CD8-positive, alpha-beta memory T cell (primary cell): Measurements from ENCODE around the gene HIP1R. TPM values are rescaled to one million over a fixed set of nuclear protein-coding genes. Genes with fewer than 3 reads are reported as not detected.
A peak's percentile ranks its signal among the peaks of the same experiment; 100 is the strongest.

Source experiments
- CTCF ChIA-PET: fragments of 350-600 bp; sonication (Branson Sonifier 250); formaldehyde crosslinking; loops from one replicate; lab custom pipeline; 2021; ENCODE audit warnings: antibody characterized with exemption; lab: Charles Lee
- POLR2A ChIA-PET: fragments of 350-600 bp; sonication (Branson Sonifier 250); formaldehyde crosslinking; loops from one replicate; lab custom pipeline; 2021; ENCODE audit warnings: antibody characterized with exemption; lab: Charles Lee
- DNase-seq, 5 donors: peaks; one replicate each; pipeline versions ENCODE4 v3.0.0 to v3.0.0-alpha.2; 2020 to 2022; ENCODE audit warnings: mixed read lengths in 1 of 5
- H3K27ac ChIP-seq: one replicate; pipeline ENCODE4 v1.7.0; 2013; ENCODE audit warnings: low read depth, mild to moderate bottlenecking, low read length, moderate library complexity
- H3K27me3 ChIP-seq: 2 replicates; pipeline ENCODE4 v1.7.0; 2013; ENCODE audit warnings: low read length, mild to moderate bottlenecking; ENCODE audit not compliant: insufficient read depth, poor library complexity, severe bottlenecking
- H3K36me3 ChIP-seq: 2 replicates; pipeline ENCODE4 v1.7.0; 2013; ENCODE audit warnings: mild to moderate bottlenecking, low read length, moderate library complexity; ENCODE audit not compliant: insufficient read depth
- H3K4me1 ChIP-seq: 2 replicates; pipeline ENCODE4 v1.7.0; 2013; ENCODE audit warnings: mild to moderate bottlenecking, low read length, moderate library complexity; ENCODE audit not compliant: insufficient read depth
- H3K4me3 ChIP-seq: 2 replicates; pipeline ENCODE4 v1.7.0; 2013; ENCODE audit warnings: mild to moderate bottlenecking, low read length
- H3K9me3 ChIP-seq: 2 replicates; pipeline ENCODE4 v1.7.0; 2013; ENCODE audit warnings: mild to moderate bottlenecking, low read length
- H3K27ac Mint-ChIP-seq, 8 donors: one replicate each; pipeline ENCODE4 v1.8.0; 2020 to 2021; ENCODE audit warnings: mixed read lengths in 8 of 8, mild to moderate bottlenecking in 6 of 8, inconsistent platforms in 3 of 8, moderate library complexity in 3 of 8
- H3K27me3 Mint-ChIP-seq, 2 donors: one replicate each; pipeline ENCODE4 v1.8.0; 2020 to 2021; ENCODE audit warnings: mixed read lengths in 2 of 2, mild to moderate bottlenecking in 1 of 2, moderate library complexity in 1 of 2
- H3K36me3 Mint-ChIP-seq, 3 donors: one replicate each; pipeline ENCODE4 v1.8.0; 2020 to 2021; ENCODE audit warnings: mixed read lengths in 3 of 3, inconsistent platforms in 1 of 3, mild to moderate bottlenecking in 1 of 3
- H3K4me1 Mint-ChIP-seq, 3 donors: one replicate each; pipeline ENCODE4 v1.8.0; 2020 to 2021; ENCODE audit warnings: mixed read lengths in 3 of 3, inconsistent platforms in 1 of 3, mild to moderate bottlenecking in 1 of 3
- H3K4me3 Mint-ChIP-seq, 7 donors: one replicate each; pipeline ENCODE4 v1.8.0; 2020 to 2021; ENCODE audit warnings: mixed read lengths in 7 of 7, mild to moderate bottlenecking in 6 of 7, moderate library complexity in 4 of 7, inconsistent platforms in 2 of 7
- H3K9me3 Mint-ChIP-seq, 5 donors: one replicate each; pipeline ENCODE4 v1.8.0; 2020 to 2022; ENCODE audit warnings: mixed read lengths in 5 of 5, mild to moderate bottlenecking in 3 of 5, moderate library complexity in 2 of 5, inconsistent platforms in 1 of 5
- polyA plus RNA-seq: library from polyadenylated mRNA; unstranded; fragments of 300-500 nt; fragmentation: Illumina TruSeq; gene quantifications from one replicate; pipeline ENCODE4 v1.2.3, GENCODE V29; 2021
- total RNA-seq, 2 experiments: library from RNA; stranded (reverse); gene quantifications; one replicate each; pipeline ENCODE4 v1.2.3, GENCODE V29; 2021

The HIP1R gene
- total and polyA plus RNA-seq, 3 experiments from 2014 or later, result 12.5 to 27.2 (median 23.8) TPM

DNA sequence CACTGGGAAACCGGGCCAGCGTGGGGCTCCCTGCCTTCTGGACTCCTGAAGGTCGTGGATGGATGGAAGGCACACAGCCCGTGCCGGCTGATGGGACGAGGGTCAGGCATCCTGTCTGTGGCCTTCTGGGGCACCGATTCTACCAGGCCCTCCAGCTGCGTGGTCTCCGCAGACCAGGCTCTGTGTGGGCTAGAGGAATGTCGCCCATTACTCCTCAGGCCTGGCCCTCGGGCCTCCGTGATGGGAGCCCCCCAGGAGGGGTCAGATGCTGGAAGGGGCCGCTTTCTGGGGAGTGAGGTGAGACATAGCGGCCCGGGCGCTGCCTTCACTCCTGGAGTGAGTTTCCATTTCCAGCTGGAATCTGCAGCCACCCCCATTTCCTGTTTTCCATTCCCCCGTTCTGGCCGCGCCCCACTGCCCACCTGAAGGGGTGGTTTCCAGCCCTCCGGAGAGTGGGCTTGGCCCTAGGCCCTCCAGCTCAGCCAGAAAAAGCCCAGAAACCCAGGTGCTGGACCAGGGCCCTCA is 26.9 kb downstream of the HIP1R start:
- peak overlapping the region in 3 of 8 donors; percentile 20 to 79 (median 66) for H3K27ac Mint-ChIP-seq
- Histone ChIP-seq H3K27ac (no peak overlapping the region), H3K4me3 (no peak overlapping the region), H3K9me3 (no peaks in the 10 kb centered on the region), H3K36me3 (no peaks in the 10 kb centered on the region), H3K4me1 (no peaks in the 10 kb centered on the region), H3K27me3 (no peaks in the 10 kb centered on the region)
- no peaks in the 10 kb centered on the region for H3K27me3 Mint-ChIP-seq
- peaks cover 1 to 13% (median 7%) of the 10 kb centered on the region in 3 donors for H3K4me1 Mint-ChIP-seq
- POLR2A ChIA-PET, result interaction anchor here (1.4 to 1.8 kb wide), 2 partner anchors 10 to 104 kb away, joined by 4 read pairs; partner anchors contain the start of gene ABCB9
- no peak for DNase-seq
- peaks cover 0 to 75% (median 1%) of the 10 kb centered on the region in 3 donors for H3K36me3 Mint-ChIP-seq
- no peaks in the 10 kb centered on the region for H3K9me3 Mint-ChIP-seq
- H3K4me3 Mint-ChIP-seq, result no peak overlapping the region
- CTCF ChIA-PET, result interaction anchor here (1.5 to 9.1 kb wide), 7 partner anchors 9 to 89 kb away, joined by 4 to 162 read pairs (median 12); no protein-coding TSS in a partner anchor

DNA sequence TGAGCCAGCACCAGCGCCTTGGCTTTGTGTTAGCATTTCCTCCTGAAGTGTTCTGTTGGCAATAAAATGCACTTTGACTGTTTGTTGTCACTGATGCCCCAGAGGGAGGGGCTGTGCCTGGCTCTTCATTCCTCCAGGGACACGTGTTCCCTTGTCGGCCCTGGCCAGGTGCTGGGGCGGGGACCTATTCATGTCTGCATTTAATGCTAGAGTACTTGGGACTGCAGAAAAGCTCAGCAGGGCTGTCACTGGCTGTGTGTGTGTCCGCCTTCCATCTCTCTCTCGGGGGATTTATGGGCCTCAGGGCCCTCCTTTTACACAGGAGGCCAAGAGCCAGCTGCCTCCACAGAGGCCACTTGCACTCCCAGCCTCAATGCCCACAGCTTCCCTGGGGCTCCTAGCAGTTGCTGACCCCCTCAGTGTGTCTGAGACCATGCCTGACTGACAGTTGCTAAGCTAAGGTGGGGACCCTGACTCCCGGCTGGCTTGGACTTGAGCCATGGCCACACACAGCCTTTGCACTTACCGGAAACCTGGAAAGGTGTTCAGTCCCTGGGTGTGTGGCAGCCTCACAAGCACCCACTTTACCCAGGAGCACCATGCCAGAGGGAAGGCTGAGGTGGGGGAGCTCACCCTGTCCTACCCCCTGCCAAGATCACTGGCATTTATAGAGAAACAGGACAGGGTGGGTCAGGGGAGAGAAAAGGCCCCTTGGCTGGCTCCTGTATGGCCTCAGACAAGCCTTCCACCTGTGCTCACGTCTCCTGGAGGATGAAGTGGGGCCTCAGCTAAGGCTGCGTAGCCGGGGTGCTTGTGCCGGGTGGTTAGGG is 27.8 kb downstream of the HIP1R start:
- Histone ChIP-seq H3K27me3 (no peaks in the 10 kb centered on the region), H3K9me3 (no peaks in the 10 kb centered on the region), H3K27ac (no peak overlapping the region), H3K4me1 (no peaks in the 10 kb centered on the region), H3K4me3 (no peak overlapping the region), H3K36me3 (no peaks in the 10 kb centered on the region)
- peaks cover 0 to 75% (median 0%) of the 10 kb centered on the region in 3 donors for H3K36me3 Mint-ChIP-seq
- no peaks in the 10 kb centered on the region for H3K9me3 Mint-ChIP-seq
- peak in 1 of 5 donors; percentile 11 for DNase-seq
- POLR2A ChIA-PET, result interaction anchor here (0.6 kb wide), 1 partner anchor 34 kb away, joined by 3 read pairs; no protein-coding TSS in a partner anchor
- CTCF ChIA-PET, result interaction anchor here (1.1 to 9.1 kb wide), 3 partner anchors 9 to 88 kb away, joined by 3 to 162 read pairs (median 27); no protein-coding TSS in a partner anchor
- H3K4me1 Mint-ChIP-seq, result peaks cover 1 to 13% (median 7%) of the 10 kb centered on the region in 3 donors
- H3K4me3 Mint-ChIP-seq, result no peak overlapping the region
- peak overlapping the region in 5 of 8 donors; percentile 43 to 86 (median 66) for H3K27ac Mint-ChIP-seq
- H3K27me3 Mint-ChIP-seq, result no peaks in the 10 kb centered on the region

DNA sequence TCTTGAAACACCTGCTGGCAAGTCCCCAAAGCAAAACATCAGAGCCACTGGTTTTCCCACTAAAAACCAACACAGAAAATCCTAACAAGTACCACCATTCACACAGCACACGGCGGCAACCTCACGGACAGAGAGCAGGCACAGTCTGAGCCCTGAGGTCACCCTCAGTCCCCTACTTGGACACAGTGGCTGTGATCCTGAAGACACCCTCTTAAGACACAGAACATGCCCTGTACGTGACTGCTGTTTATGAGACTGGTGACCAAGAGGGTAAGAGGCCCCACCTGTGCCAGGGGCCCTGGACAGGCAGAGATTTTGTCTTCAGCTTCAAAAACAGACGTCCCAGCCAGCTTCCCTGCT is 29.6 kb downstream of the HIP1R start:
- Histone ChIP-seq H3K4me1 (peaks cover 9% of the 10 kb centered on the region), H3K27ac (no peak overlapping the region), H3K36me3 (peaks cover 18% of the 10 kb centered on the region), H3K4me3 (no peak overlapping the region), H3K27me3 (no peaks in the 10 kb centered on the region), H3K9me3 (no peaks in the 10 kb centered on the region)
- H3K27me3 Mint-ChIP-seq, result no peaks in the 10 kb centered on the region
- H3K9me3 Mint-ChIP-seq, result no peaks in the 10 kb centered on the region
- DNase-seq, result peak in 1 of 5 donors; percentile 25
- H3K4me1 Mint-ChIP-seq, result peaks cover 8 to 28% (median 15%) of the 10 kb centered on the region in 3 donors
- H3K27ac Mint-ChIP-seq, result peak overlapping the region in 5 of 8 donors; percentile 10 to 71 (median 68)
- peaks cover 7 to 78% (median 13%) of the 10 kb centered on the region in 3 donors for H3K36me3 Mint-ChIP-seq
- POLR2A ChIA-PET, result no interaction called here
- no peak overlapping the region for H3K4me3 Mint-ChIP-seq
- CTCF ChIA-PET, result interaction anchor here (0.9 to 1.5 kb wide), 6 partner anchors 9 to 500 kb away, joined by 3 to 10 read pairs (median 3); no protein-coding TSS in a partner anchor

DNA sequence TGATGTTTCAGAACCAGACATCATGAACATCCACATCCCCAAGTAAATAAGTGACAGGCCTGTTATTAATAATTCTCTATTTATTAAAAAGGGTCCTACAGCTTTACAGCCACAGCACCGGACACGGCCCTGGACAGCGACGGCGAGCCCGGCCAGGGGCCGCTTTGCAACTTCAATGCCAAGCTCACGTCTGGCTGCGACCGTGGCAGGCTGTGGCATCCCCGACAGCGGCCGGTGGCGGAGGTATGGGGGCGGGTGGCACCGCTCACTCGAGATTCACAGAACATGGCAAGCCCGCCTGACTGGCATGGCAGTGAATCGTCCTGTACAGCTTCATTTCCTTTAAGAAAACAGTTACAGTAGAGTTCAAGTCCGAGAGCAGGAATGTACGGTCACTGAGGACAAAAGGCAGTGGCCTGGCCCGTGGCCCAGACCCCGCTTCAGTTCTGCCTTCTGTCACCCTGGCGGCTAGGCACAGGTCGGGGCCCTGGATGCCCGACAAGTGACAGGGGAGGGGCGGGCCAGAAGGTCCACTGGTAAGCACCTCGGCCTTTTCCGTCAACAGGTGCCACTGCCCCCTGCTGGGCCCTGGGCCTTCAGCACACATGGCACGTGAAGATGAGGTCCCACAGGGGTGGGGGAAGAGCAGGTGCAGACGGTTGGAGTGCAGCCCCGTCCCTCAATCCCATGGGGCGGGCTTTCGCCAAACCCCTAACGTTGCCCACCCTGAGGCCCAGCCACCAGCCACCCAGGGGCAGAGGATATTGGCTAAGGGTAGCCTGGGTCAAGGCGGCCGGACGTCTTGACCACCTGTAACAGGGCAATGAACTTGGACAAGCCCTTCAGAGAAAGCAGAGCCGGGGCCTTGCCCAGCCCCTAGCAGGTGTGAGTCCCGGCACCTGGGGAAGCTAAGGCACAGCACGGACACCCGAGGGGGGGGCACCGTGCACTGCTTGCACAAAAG is 30.3 kb downstream of the HIP1R start:
- Mint-ChIP-seq H3K27me3 (no peaks in the 10 kb centered on the region), H3K9me3 (no peaks in the 10 kb centered on the region), H3K4me1 (peaks cover 11 to 29% (median 20%) of the 10 kb centered on the region in 3 donors), H3K4me3 (no peak overlapping the region), H3K36me3 (peaks cover 7 to 79% (median 13%) of the 10 kb centered on the region in 3 donors), H3K27ac (peak overlapping the region in 4 of 8 donors; percentile 41 to 69 (median 64))
- POLR2A ChIA-PET, result interaction anchor here (1.0 kb wide), 1 partner anchor 29 kb away, joined by 3 read pairs; no protein-coding TSS in a partner anchor
- no peak overlapping the region for H3K27ac ChIP-seq
- peaks cover 25% of the 10 kb centered on the region for H3K36me3 ChIP-seq
- no peak overlapping the region for H3K4me3 ChIP-seq
- no peaks in the 10 kb centered on the region for H3K27me3 ChIP-seq
- H3K4me1 ChIP-seq, result peaks cover 14% of the 10 kb centered on the region
- DNase-seq, result peak in 1 of 5 donors; percentile 51
- CTCF ChIA-PET, result interaction anchor here (0.9 to 1.5 kb wide), 6 partner anchors 9 to 500 kb away, joined by 3 to 10 read pairs (median 3); no protein-coding TSS in a partner anchor
- no peaks in the 10 kb centered on the region for H3K9me3 ChIP-seq

DNA sequence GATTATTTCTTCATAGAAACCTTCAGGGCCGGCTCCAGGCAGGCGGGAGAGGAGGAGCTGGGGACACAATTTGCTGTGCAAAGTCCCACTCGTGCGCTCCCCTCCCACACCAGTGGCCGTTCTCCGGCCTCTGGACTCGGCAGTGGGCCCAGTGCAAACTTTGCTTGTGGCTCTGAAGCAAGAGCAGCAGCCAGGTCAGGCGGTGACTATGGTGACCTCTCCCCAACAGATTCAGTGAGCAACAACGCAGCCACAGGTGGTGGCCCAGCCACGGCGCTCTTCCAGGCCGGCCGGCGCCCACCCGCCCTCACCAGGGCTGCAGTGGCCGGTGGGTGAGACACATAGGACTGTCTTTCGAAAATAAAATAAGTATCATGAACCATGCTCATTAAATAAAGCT is 31.1 kb downstream of the HIP1R start:
- Mint-ChIP-seq H3K9me3 (no peaks in the 10 kb centered on the region), H3K27ac (peak overlapping the region in 2 of 8 donors; percentile 63 to 69), H3K4me1 (peaks cover 19 to 36% (median 28%) of the 10 kb centered on the region in 3 donors), H3K4me3 (no peak overlapping the region), H3K27me3 (no peaks in the 10 kb centered on the region), H3K36me3 (peaks cover 7 to 81% (median 13%) of the 10 kb centered on the region in 3 donors)
- Histone ChIP-seq H3K4me1 (peaks cover 22% of the 10 kb centered on the region), H3K27me3 (no peaks in the 10 kb centered on the region), H3K36me3 (peaks cover 28% of the 10 kb centered on the region), H3K27ac (no peak overlapping the region), H3K9me3 (no peaks in the 10 kb centered on the region), H3K4me3 (no peak overlapping the region)
- peak in 1 of 5 donors; percentile 28 for DNase-seq
- ChIA-PET POLR2A (interaction anchor here (1.0 kb wide), 1 partner anchor 28 kb away, joined by 3 read pairs; no protein-coding TSS in a partner anchor), CTCF (no interaction called here)

DNA sequence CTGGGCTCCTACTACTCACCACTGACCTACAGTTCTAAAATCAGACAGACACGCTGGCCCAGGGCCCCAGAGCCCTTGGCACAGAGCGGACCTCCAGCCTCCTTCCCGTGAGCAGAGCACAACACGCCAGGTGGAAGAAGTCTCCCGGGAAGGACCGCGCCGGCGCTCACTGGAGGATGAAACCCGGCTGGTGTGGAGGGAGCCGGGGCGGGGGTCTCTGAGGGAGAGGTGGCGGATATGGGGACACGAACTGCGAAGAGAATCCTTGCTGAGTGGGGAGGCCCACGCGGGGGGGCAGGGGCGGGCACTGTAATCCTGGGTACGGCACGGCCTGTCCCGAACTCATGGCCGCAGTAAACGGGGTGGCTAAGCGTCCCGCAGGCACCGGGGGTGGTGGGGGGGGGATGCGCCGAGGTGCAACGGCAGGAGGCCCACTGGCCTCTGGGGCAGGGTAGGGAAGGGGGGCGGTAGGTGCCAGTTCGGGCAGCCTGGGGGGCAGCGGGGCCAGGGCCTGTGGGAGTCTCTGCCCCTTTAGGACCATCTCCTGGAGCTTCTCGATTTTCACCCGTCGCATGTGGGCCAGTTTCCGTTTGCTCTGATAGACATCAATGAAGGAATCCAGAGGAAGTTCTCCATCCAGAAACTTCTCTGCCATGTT is 31.8 kb downstream of the HIP1R start:
- Histone ChIP-seq H3K9me3 (no peaks in the 10 kb centered on the region), H3K4me1 (peaks cover 27% of the 10 kb centered on the region), H3K36me3 (peaks cover 28% of the 10 kb centered on the region), H3K4me3 (no peak overlapping the region), H3K27ac (no peak overlapping the region), H3K27me3 (no peaks in the 10 kb centered on the region)
- ChIA-PET POLR2A (no interaction called here), CTCF (no interaction called here)
- Mint-ChIP-seq H3K4me3 (no peak overlapping the region), H3K4me1 (peaks cover 26 to 43% (median 35%) of the 10 kb centered on the region in 3 donors), H3K9me3 (no peaks in the 10 kb centered on the region), H3K36me3 (peaks cover 7 to 81% (median 14%) of the 10 kb centered on the region in 3 donors), H3K27ac (peak overlapping the region in 3 of 8 donors; percentile 34 to 69 (median 36)), H3K27me3 (no peaks in the 10 kb centered on the region)
- peak in 1 of 5 donors; percentile 43 for DNase-seq
